ENCODE data around the gene RGS6. TPM values are rescaled to one million over a fixed set of nuclear protein-coding genes. Genes with fewer than 3 reads are reported as not detected.

RGS6 gene
- total and polyA plus RNA-seq, 7 donors: 0.19 to 1.6 (median 0.42) TPM

DNA sequence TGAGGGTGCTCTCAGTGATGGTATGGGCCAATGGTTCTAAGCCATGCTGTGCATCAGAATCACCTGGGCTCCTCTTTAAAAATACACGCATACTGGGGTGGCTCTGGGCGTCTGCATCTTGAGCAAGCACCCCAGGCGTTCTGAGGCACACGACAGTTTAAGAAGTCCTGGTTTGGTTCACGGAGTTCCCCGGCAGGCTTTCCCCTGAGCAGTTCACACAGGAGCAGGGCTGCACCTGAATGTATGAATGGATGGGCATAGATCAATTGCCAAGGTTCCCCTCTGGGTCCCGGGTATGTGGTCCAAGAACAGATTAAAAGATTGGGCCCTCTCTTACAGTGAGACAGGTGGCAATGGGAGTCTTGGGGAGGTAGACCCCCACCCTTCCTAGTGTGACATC, 566.4 kb downstream of the RGS6 start:
- Histone ChIP-seq H3K36me3 (ENCODE audit: insufficient read depth in 1 of 2, low read depth in 1 of 2) (no peaks in the 10 kb centered on the region), H3K4me1 (no peaks in the 10 kb centered on the region), H3K27ac (no peak overlapping the region), H3K9me3 (peaks cover 5% of the 10 kb centered on the region), H3K27me3 (ENCODE audit: insufficient read depth in 3 of 3, low read length in 2 of 3) (peaks cover 0 to 3% (median 0%) of the 10 kb centered on the region in 3 donors), H3K4me3 (no peak overlapping the region)
- TF ChIP-seq, protein P1, sequence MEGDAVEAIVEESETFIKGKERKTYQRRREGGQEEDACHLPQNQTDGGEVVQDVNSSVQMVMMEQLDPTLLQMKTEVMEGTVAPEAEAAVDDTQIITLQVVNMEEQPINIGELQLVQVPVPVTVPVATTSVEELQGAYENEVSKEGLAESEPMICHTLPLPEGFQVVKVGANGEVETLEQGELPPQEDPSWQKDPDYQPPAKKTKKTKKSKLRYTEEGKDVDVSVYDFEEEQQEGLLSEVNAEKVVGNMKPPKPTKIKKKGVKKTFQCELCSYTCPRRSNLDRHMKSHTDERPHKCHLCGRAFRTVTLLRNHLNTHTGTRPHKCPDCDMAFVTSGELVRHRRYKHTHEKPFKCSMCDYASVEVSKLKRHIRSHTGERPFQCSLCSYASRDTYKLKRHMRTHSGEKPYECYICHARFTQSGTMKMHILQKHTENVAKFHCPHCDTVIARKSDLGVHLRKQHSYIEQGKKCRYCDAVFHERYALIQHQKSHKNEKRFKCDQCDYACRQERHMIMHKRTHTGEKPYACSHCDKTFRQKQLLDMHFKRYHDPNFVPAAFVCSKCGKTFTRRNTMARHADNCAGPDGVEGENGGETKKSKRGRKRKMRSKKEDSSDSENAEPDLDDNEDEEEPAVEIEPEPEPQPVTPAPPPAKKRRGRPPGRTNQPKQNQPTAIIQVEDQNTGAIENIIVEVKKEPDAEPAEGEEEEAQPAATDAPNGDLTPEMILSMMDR (IDR thresholded peaks at IDR 0.05): no peak
- no peak for ATAC-seq
- intact Hi-C loops (cut with DNase I): no loop called here
- DNase-seq: no peak
- WGBS, 3 donors: 84 to 94% (median 87%) methylated on average over 7 of the region's 7 CpGs

DNA sequence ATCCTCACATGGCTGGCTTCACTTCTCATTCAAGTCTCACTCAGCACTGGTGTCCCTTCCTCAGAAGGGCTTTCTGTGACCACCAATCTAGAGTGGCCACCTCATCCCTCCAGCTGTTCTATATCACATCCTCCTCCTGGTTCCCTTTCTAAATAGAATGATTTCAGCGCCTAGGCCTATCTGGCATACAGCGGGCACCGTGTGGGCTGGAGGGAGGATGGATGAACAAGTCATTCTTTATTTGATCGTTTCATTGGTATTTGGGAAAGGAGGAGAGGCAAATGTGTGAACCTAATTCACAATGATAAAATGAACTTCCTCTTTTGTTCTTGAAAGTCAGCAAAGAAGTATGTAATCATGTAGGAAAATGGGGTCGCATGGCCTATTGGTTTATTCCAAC, 567.5 kb downstream of the RGS6 start:
- 85 to 91% (median 90%) methylated on average over 5 of the region's 5 CpGs for WGBS, 3 donors
- Histone ChIP-seq H3K4me3 (no peak overlapping the region), H3K27ac (no peak overlapping the region), H3K36me3 (ENCODE audit: insufficient read depth in 1 of 2, low read depth in 1 of 2) (no peaks in the 10 kb centered on the region), H3K9me3 (no peaks in the 10 kb centered on the region), H3K4me1 (no peaks in the 10 kb centered on the region), H3K27me3 (ENCODE audit: insufficient read depth in 3 of 3, low read length in 2 of 3) (peaks cover 0 to 3% (median 0%) of the 10 kb centered on the region in 3 donors)
- DNase-seq (no peak), ATAC-seq (no peak)
- intact Hi-C loops (cut with DNase I): no loop called here
- TF ChIP-seq, protein P1 (IDR thresholded peaks at IDR 0.05): no peak

DNA sequence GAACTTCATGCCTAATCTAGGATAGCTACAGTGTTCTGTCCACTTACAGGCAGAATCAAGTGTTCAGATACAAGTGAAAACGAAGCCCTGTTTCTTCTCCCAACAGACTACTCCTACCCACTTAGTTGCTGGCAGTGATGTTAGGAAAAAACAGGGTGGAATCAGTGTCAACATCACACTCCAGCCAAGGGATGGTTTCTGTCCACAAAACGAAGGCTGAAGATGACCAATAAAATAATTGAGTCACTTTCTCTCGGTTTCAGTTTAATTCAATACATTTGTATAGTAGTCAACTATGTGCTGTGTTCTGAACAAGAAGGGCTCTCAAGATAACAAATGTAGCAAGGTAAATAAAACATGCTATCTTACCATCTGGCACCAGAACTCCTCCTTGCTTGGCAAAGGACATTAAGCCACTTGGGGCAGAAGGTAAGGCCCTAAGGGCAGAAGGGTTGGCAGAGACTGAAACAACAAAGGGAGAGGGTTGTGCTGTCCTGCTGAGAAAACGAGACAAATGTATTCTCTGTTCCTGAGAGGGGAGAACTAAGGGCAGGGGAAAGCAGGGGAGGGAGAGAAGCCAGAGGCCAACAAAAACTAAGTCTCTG, 568.1 kb downstream of the RGS6 start:
- ATAC-seq (no peak), DNase-seq (no peak)
- H3K27ac ChIP-seq: no peak overlapping the region

DNA sequence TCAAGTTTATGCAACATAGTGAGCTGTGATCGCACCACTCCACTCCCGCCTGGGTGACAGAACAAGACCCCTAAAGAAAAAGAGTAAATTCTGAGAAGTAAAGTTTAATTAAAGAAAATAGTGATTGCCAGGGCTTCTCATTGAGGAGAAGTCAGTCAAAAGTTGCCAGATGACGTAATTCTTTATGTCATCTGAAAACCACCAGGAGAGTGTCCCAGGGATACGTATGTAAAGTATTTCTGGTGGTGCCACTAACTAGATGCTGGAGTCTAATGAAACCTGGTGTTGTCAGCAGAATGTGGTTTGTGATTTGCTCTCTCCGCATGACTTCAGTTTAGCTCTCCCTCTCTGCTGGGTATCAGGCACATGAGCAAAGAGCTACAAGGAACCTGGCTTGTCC, 569.2 kb downstream of the RGS6 start:
- ATAC-seq: no peak
- TF ChIP-seq, protein P1 (IDR thresholded peaks at IDR 0.05): no peak
- H3K36me3 ChIP-seq (ENCODE audit: insufficient read depth in 1 of 2, low read depth in 1 of 2): no peaks in the 10 kb centered on the region
- no peak for DNase-seq
- WGBS, 3 donors: 90 to 96% (median 95%) methylated on average over 5 of the region's 5 CpGs
- H3K4me1 ChIP-seq: no peaks in the 10 kb centered on the region
- intact Hi-C loops (cut with DNase I): no loop called here
- H3K27ac ChIP-seq: no peak overlapping the region
- no peak overlapping the region for H3K4me3 ChIP-seq
- H3K27me3 ChIP-seq (ENCODE audit: insufficient read depth in 3 of 3, low read length in 2 of 3): peaks cover 0 to 3% (median 0%) of the 10 kb centered on the region in 3 donors
- no peaks in the 10 kb centered on the region for H3K9me3 ChIP-seq

More for the DNA sequence above, 568.1 kb downstream of the RGS6 start:
- intact Hi-C loops (cut with DNase I): no loop called here
- TF ChIP-seq, protein P1 (IDR thresholded peaks at IDR 0.05): no peak
- WGBS, 3 donors: 62 to 78% (median 64%) methylated on average over 4 of the region's 4 CpGs
- Histone ChIP-seq H3K36me3 (ENCODE audit: insufficient read depth in 1 of 2, low read depth in 1 of 2) (no peaks in the 10 kb centered on the region), H3K4me3 (no peak overlapping the region), H3K4me1 (no peaks in the 10 kb centered on the region), H3K27me3 (ENCODE audit: insufficient read depth in 3 of 3, low read length in 2 of 3) (peaks cover 0 to 3% (median 0%) of the 10 kb centered on the region in 3 donors), H3K9me3 (no peaks in the 10 kb centered on the region)

DNA sequence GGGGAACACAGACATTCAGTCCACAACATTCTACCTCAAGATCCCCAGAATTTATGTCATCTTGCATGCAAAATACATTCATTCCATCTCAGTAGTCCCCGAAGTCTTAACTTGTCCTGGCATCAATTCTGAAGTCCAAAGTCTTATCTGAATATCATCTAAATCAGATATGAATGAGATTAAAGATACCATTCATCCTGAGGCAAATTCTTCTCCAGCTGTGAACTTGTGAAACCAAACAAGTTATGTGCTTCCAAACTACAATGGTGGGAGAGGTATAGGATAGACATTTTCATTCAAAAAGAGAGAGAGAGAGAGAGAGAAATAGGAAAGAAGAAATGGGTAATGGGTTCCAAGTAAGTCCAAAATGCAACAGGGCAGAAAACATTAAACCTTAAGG, 571.0 kb downstream of the RGS6 start:
- peaks cover 0 to 3% (median 0%) of the 10 kb centered on the region in 3 donors for H3K27me3 ChIP-seq (ENCODE audit: insufficient read depth in 3 of 3, low read length in 2 of 3)
- 67 to 78% (median 74%) methylated on average over 1 of the region's 1 CpG for WGBS, 3 donors
- H3K9me3 ChIP-seq: no peaks in the 10 kb centered on the region
- H3K27ac ChIP-seq: no peak overlapping the region
- no peaks in the 10 kb centered on the region for H3K36me3 ChIP-seq (ENCODE audit: insufficient read depth in 1 of 2, low read depth in 1 of 2)
- TF ChIP-seq, protein P1 (IDR thresholded peaks at IDR 0.05): no peak
- intact Hi-C loops (cut with DNase I): no loop called here
- ATAC-seq: no peak
- no peaks in the 10 kb centered on the region for H3K4me1 ChIP-seq
- no peak overlapping the region for H3K4me3 ChIP-seq
- no peak for DNase-seq
